Measurements from ENCODE around the gene HYAL2. TPM values are rescaled to one million over a fixed set of nuclear protein-coding genes. Genes with fewer than 3 reads are reported as not detected.
A peak's percentile ranks its signal among the peaks of the same experiment; 100 is the strongest.

Gene HYAL2
- total RNA-seq, 1 donor from 2014 or later, result 4.2 TPM

GRCh38 chr3:50302095-50303012 lies 20.2 kb downstream of the HYAL2 start:
- Mint-ChIP-seq H3K36me3 (ENCODE audit: low read depth) (peaks cover 4% of the 10 kb centered on the region), H3K9me3 (no peaks in the 10 kb centered on the region), H3K4me1 (peaks cover 31% of the 10 kb centered on the region), H3K4me3 (no peak overlapping the region), H3K27ac (no peak overlapping the region), H3K27me3 (no peaks in the 10 kb centered on the region)
- DNase-seq (no peak), ATAC-seq (ENCODE audit: low read depth) (no peak)
- POLR2A ChIA-PET, result no interaction called here
- CTCF ChIA-PET, result no interaction called here
- TF ChIP-seq, protein P1, sequence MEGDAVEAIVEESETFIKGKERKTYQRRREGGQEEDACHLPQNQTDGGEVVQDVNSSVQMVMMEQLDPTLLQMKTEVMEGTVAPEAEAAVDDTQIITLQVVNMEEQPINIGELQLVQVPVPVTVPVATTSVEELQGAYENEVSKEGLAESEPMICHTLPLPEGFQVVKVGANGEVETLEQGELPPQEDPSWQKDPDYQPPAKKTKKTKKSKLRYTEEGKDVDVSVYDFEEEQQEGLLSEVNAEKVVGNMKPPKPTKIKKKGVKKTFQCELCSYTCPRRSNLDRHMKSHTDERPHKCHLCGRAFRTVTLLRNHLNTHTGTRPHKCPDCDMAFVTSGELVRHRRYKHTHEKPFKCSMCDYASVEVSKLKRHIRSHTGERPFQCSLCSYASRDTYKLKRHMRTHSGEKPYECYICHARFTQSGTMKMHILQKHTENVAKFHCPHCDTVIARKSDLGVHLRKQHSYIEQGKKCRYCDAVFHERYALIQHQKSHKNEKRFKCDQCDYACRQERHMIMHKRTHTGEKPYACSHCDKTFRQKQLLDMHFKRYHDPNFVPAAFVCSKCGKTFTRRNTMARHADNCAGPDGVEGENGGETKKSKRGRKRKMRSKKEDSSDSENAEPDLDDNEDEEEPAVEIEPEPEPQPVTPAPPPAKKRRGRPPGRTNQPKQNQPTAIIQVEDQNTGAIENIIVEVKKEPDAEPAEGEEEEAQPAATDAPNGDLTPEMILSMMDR (IDR thresholded peaks at IDR 0.05), result no peak
- intact Hi-C loops (cut with micrococcal nuclease), result no loop called here

DNA sequence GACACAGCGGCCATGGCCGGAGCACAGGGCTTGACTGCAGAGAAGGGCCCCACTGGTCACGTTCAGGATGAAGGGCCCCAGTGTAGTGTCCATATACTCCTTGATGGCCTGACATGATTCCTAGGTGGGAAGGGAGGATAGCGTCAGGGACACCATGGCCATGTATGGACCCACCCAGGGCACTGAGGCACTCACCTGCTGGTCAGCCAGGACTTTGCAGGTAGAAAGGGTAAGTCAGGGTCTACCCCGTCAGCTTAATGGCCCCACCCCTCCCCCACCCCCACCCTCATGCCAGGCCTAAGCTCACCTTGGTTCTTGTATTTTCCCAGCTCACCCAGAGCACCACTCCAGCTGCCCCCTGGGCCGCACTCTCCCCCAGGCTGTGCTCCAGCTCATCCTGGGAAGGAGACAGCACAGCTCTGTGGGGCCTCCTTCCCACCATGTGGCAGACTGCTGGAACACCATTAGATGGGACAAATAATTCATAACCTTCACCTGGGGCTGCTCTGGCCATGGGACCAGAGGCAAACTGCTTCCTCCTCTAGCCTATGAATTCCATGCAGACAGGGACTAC lies 21.8 kb downstream of the HYAL2 start:
- DNase-seq (no peak), ATAC-seq (ENCODE audit: low read depth) (no peak)
- ChIA-PET CTCF (no interaction called here), POLR2A (interaction anchor here (0.7 to 1.0 kb wide), 2 partner anchors 37 to 59 kb away, joined by 5 to 6 read pairs; partner anchors contain the start of gene TMEM115)
- Mint-ChIP-seq H3K4me3 (no peak overlapping the region), H3K36me3 (ENCODE audit: low read depth) (peaks cover 6% of the 10 kb centered on the region), H3K4me1 (peaks cover 34% of the 10 kb centered on the region), H3K9me3 (no peaks in the 10 kb centered on the region), H3K27me3 (no peaks in the 10 kb centered on the region), H3K27ac (no peak overlapping the region)
- TF ChIP-seq, protein P1 (IDR thresholded peaks at IDR 0.05), result no peak
- intact Hi-C loops (cut with micrococcal nuclease), result no loop called here

DNA sequence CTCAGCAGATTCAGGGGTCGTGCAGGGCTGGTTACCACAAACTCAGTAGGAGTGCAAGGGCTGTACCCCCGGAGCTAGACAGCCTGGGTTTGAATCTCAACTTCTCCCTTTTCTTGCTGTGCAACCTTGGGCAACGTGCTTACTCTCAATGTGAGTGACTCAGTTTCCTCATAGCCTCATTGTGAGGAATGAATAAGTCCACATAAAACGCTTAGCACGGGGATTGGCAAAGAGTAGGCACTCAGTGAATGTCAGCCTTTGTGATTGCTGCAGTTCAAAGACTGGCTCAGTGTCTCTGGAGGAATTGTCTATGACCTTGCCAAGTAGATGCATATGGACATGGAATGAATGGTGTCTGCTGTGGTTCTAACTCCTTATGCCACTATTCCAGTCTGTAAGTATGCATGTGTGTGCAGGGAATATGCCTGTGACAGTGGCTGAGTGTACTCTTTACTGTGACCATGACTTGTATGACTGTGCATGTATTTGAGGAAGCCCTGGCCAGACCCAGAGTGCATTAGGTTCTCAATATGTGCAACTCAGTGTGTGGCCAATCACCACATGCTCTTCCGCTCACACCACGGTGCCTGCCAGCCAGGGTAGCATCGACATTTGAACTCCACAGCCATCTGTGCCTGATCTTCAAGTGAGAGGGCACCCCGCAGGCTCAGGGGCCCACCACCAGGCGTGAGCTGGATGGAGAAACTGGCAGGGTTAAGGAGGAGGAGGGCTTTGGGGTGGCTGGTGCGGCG lies 22.4 kb downstream of the HYAL2 start:
- Mint-ChIP-seq H3K36me3 (ENCODE audit: low read depth) (peaks cover 6% of the 10 kb centered on the region), H3K4me1 (peaks cover 34% of the 10 kb centered on the region), H3K4me3 (peak overlapping the region; percentile 98), H3K27me3 (no peaks in the 10 kb centered on the region), H3K27ac (peak overlapping the region; percentile 98), H3K9me3 (no peaks in the 10 kb centered on the region)
- TF ChIP-seq, protein P1 (IDR thresholded peaks at IDR 0.05), result no peak
- DNase-seq (no peak), ATAC-seq (ENCODE audit: low read depth) (no peak)
- intact Hi-C loops (cut with micrococcal nuclease), result loop anchor here (1.0 to 10.0 kb wide), 10 partner anchors 21 to 1275 kb away; partner anchors contain the start of genes APEH, HEMK1, IMPDH2 and INKA1
- CTCF ChIA-PET, result interaction anchor here (0.9 to 1.8 kb wide), 5 partner anchors 14 to 106 kb away, joined by 3 to 9 read pairs (median 5); partner anchors contain the start of gene HYAL2
- POLR2A ChIA-PET, result interaction anchor here (0.6 to 3.4 kb wide), 16 partner anchors 17 to 1207 kb away, joined by 3 to 62 read pairs (median 6); partner anchors contain the start of genes CYB561D2, DAG1, GNAI2 and HEMK1

DNA sequence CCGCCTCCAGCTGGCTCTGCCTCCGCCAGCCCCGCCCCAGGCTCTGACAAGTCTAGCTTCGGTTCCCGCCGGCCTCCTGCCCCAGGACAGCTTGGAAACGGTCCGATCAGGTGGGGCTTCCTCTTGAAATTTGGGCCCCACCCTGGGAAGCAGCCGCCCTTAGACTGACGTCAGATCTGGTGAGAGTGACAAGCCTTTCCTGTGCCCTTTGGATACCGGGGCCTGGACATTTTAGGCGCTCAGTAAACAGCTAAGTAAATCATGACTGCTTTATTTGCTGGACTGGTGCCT lies 23.0 kb downstream of the HYAL2 start:
- Mint-ChIP-seq H3K36me3 (ENCODE audit: low read depth) (peaks cover 6% of the 10 kb centered on the region), H3K27me3 (no peaks in the 10 kb centered on the region), H3K27ac (peak overlapping the region; percentile 98), H3K4me1 (peaks cover 30% of the 10 kb centered on the region), H3K4me3 (peak overlapping the region; percentile 98), H3K9me3 (no peaks in the 10 kb centered on the region)
- CTCF ChIA-PET, result interaction anchor here (0.6 to 1.8 kb wide), 8 partner anchors 15 to 105 kb away, joined by 3 to 9 read pairs (median 4); partner anchors contain the start of gene HYAL2
- POLR2A ChIA-PET, result interaction anchor here (0.6 to 3.4 kb wide), 19 partner anchors 14 to 1206 kb away, joined by 3 to 62 read pairs (median 4); partner anchors contain the start of genes CISH, CYB561D2, DAG1 and GNAI2
- DNase-seq (no peak), ATAC-seq (ENCODE audit: low read depth) (no peak)
- intact Hi-C loops (cut with micrococcal nuclease), result loop anchor here (1.0 to 10.0 kb wide), 10 partner anchors 22 to 1275 kb away; partner anchors contain the start of genes APEH, HEMK1, IMPDH2 and INKA1
- TF ChIP-seq, protein P1 (IDR thresholded peaks at IDR 0.05), result no peak
